Stomach (tissue), 9 donors: ENCODE results near the gene PDX1. TPM values are rescaled to one million over a fixed set of nuclear protein-coding genes. Genes with fewer than 3 reads are reported as not detected.

Source experiments
- DNase-seq, 2 donors: peaks; one replicate each; pipeline versions ENCODE4 v3.0.0 to v3.0.0-alpha.2; 2013 to 2019
- H3K27ac ChIP-seq, 5 donors: fragments of 200-600 bp in 4 of 5; sonication (generic) in 4 of 5; one replicate each; pipeline ENCODE4 v1.5.1; 2013 to 2019; ENCODE audit warnings: mild to moderate bottlenecking in 1 of 5, moderate library complexity in 1 of 5
- H3K27me3 ChIP-seq, 3 donors: fragments of 200-600 bp; sonication (generic); one replicate each; pipeline ENCODE4 v1.5.1; 2017 to 2019; ENCODE audit warnings: mixed run types in 1 of 3
- H3K36me3 ChIP-seq, 4 donors: fragments of 200-600 bp; sonication (generic); 1 replicate in 3 of 4; 2 replicates in 1 of 4; pipeline ENCODE4 v1.5.1; 2016 to 2019
- H3K4me1 ChIP-seq, 4 donors: fragments of 200-600 bp; sonication (generic); one replicate each; pipeline ENCODE4 v1.5.1; 2016 to 2019
- H3K4me3 ChIP-seq, 4 donors: fragments of 200-600 bp; sonication (generic) in 3 of 4; one replicate each; pipeline ENCODE4 v1.5.1; 2016 to 2019; ENCODE audit warnings: mild to moderate bottlenecking in 1 of 4
- H3K9me3 ChIP-seq, 4 donors: fragments of 200-600 bp; sonication (generic); one replicate each; pipeline ENCODE4 v1.5.1; 2016 to 2019
- CTCF ChIP-seq, 7 experiments: fragments of 450-650 bp in 4 of 7; fragments of 200-600 bp in 3 of 7; sonication (generic) in 3 of 7; IDR thresholded peaks; one replicate each; pipeline ENCODE4 v1.5.1; 2016 to 2019; ENCODE audit warnings: antibody characterized with exemption in 7 of 7, control low read depth in 2 of 7, mild to moderate bottlenecking in 1 of 7
- EP300 ChIP-seq: sonication (generic); formaldehyde crosslinking; IDR thresholded peaks from one replicate; pipeline ENCODE4 v1.6.1; 2017; ENCODE audit warnings: antibody characterized with exemption
- POLR2A ChIP-seq, 4 donors: fragments of 450-650 bp; IDR thresholded peaks; one replicate each; pipeline ENCODE4 v1.6.1; 2016; ENCODE audit warnings: antibody characterized with exemption in 4 of 4, control low read depth in 2 of 4, mild to moderate bottlenecking in 1 of 4, moderate library complexity in 1 of 4
- POLR2AphosphoS5 ChIP-seq, 3 donors: sonication (generic); formaldehyde crosslinking; IDR thresholded peaks; one replicate each; pipeline ENCODE4 v1.6.1; 2016; ENCODE audit warnings: antibody characterized with exemption in 3 of 3
- WGBS, 5 donors: extraction: QIAGEN DNeasy Blood & Tissue Kit in 3 of 5; methylation state at CpG; one replicate each; pipeline versions ENCODE4 v1.1.5 to v1.1.7; 2013 to 2018; 5-methylcytosine and 5-hydroxymethylcytosine counted together
- intact Hi-C: fragments of 100-400 bp; cut with DNase I; formaldehyde crosslinking; loops from one replicate; pipeline ENCODE4 v1.15.1; 2023; ENCODE audit warnings: low total_unique reads
- polyA plus RNA-seq, 3 donors: library from polyadenylated mRNA; stranded (reverse); fragments of 200-250 nt; gene quantifications; one replicate each; pipeline ENCODE4 v1.2.3, GENCODE V29; 2013
- total RNA-seq, 5 donors: library from RNA; depleted of rRNA; stranded (reverse); fragments of >200 nt; gene quantifications; one replicate each; pipeline versions ENCODE4 v1.1.0 to v1.2.3, GENCODE V29; 2014 to 2016
- donor health status: healthy with polysubstance abuse.
- donor health status: Bipolar disorder and iron deficiency.
- donor health status: healthy.

The PDX1 gene
- total and polyA plus RNA-seq, 8 donors: 0.13 to 1.8 (median 0.92) TPM; not detected in 3

GRCh38 chr13:27969866-27970229, 50.0 kb downstream of the PDX1 start:
- DNase-seq: no peak
- H3K36me3 ChIP-seq: no peaks in the 10 kb centered on the region
- H3K4me1 ChIP-seq: peaks cover 23 to 52% (median 41%) of the 10 kb centered on the region in 4 donors
- H3K27ac ChIP-seq: no peak overlapping the region
- intact Hi-C loops: loop anchor here (10.0 kb wide), 3 partner anchors 145 to 1025 kb away; no protein-coding TSS in a partner anchor
- TF ChIP-seq EP300 (no peak), CTCF (IDR thresholded peaks at IDR 0.05) (no peak), POLR2AphosphoS5 (IDR thresholded peaks at IDR 0.05) (no peak), POLR2A (IDR thresholded peaks at IDR 0.05) (no peak)
- H3K27me3 ChIP-seq: peaks cover 45 to 100% (median 96%) of the 10 kb centered on the region in 3 donors
- H3K9me3 ChIP-seq: no peaks in the 10 kb centered on the region
- H3K4me3 ChIP-seq: no peak overlapping the region
- WGBS, 5 donors: 15 to 25% (median 18%) methylated on average over 7 of the region's 7 CpGs

- H3K9me3 ChIP-seq: no peaks in the 10 kb centered on the region
- 9 to 26% (median 18%) methylated on average over 21 to 53 of the region's 53 CpGs for WGBS, 5 donors
- intact Hi-C loops: loop anchor here (10.0 kb wide), 3 partner anchors 146 to 1026 kb away; no protein-coding TSS in a partner anchor
- DNase-seq: peak in 1 of 2 donors; percentile 10
- peaks cover 43 to 100% (median 96%) of the 10 kb centered on the region in 3 donors for H3K27me3 ChIP-seq
- H3K36me3 ChIP-seq: no peaks in the 10 kb centered on the region
- H3K4me3 ChIP-seq: no peak overlapping the region
- H3K27ac ChIP-seq: no peak overlapping the region
- TF ChIP-seq POLR2AphosphoS5 (IDR thresholded peaks at IDR 0.05): no peak
- no peak for TF ChIP-seq POLR2A (IDR thresholded peaks at IDR 0.05)
- no peak for TF ChIP-seq EP300
- H3K4me1 ChIP-seq: peaks cover 23 to 57% (median 43%) of the 10 kb centered on the region in 4 donors
Observed at GRCh38 chr13:27970382-27971235, 50.8 kb downstream of the PDX1 start.

GRCh38 chr13:27971236-27971645, 51.4 kb downstream of the PDX1 start:
- H3K9me3 ChIP-seq: no peaks in the 10 kb centered on the region
- no peak overlapping the region for H3K4me3 ChIP-seq
- intact Hi-C loops: loop anchor here (10.0 kb wide), 3 partner anchors 146 to 1026 kb away; no protein-coding TSS in a partner anchor
- no peak for TF ChIP-seq CTCF (IDR thresholded peaks at IDR 0.05)
- no peak for TF ChIP-seq EP300
- no peak for TF ChIP-seq POLR2AphosphoS5 (IDR thresholded peaks at IDR 0.05)
- no peak for TF ChIP-seq POLR2A (IDR thresholded peaks at IDR 0.05)
- H3K27me3 ChIP-seq: peaks cover 41 to 100% (median 96%) of the 10 kb centered on the region in 3 donors
- DNase-seq: peak in 1 of 2 donors; percentile 22
- no peak overlapping the region for H3K27ac ChIP-seq
- 41 to 73% (median 67%) methylated on average over 12 to 13 of the region's 13 CpGs for WGBS, 5 donors
- peaks cover 19 to 56% (median 41%) of the 10 kb centered on the region in 4 donors for H3K4me1 ChIP-seq
- no peaks in the 10 kb centered on the region for H3K36me3 ChIP-seq

GRCh38 chr13:27971776-27972477, 52.1 kb downstream of the PDX1 start:
- Histone ChIP-seq H3K27ac (no peak overlapping the region), H3K27me3 (peaks cover 34 to 100% (median 96%) of the 10 kb centered on the region in 3 donors), H3K4me1 (peaks cover 12 to 52% (median 34%) of the 10 kb centered on the region in 4 donors), H3K4me3 (no peak overlapping the region), H3K9me3 (no peaks in the 10 kb centered on the region), H3K36me3 (no peaks in the 10 kb centered on the region)
- peak in 1 of 2 donors; percentile 8 for DNase-seq
- 60 to 85% (median 66%) methylated on average over 5 to 7 of the region's 7 CpGs for WGBS, 5 donors
- intact Hi-C loops: loop anchor here (10.0 kb wide), 3 partner anchors 147 to 1027 kb away; no protein-coding TSS in a partner anchor
- TF ChIP-seq CTCF (IDR thresholded peaks at IDR 0.05) (no peak), EP300 (no peak), POLR2A (IDR thresholded peaks at IDR 0.05) (no peak), POLR2AphosphoS5 (IDR thresholded peaks at IDR 0.05) (no peak)
